GM12892 (cell line): Measurements from ENCODE around the gene CDC42BPB.

Experiments used
- POLR2A ChIP-seq: IDR thresholded peaks from 2 replicates; pipeline ENCODE4 v1.6.1; 2011; ENCODE audit warnings: low read depth, low read length, control low read depth
- POLR2AphosphoS5 ChIP-seq: IDR thresholded peaks from 2 replicates; pipeline ENCODE4 v1.6.1; 2011; ENCODE audit warnings: low read depth, low read length, control low read depth

DNA sequence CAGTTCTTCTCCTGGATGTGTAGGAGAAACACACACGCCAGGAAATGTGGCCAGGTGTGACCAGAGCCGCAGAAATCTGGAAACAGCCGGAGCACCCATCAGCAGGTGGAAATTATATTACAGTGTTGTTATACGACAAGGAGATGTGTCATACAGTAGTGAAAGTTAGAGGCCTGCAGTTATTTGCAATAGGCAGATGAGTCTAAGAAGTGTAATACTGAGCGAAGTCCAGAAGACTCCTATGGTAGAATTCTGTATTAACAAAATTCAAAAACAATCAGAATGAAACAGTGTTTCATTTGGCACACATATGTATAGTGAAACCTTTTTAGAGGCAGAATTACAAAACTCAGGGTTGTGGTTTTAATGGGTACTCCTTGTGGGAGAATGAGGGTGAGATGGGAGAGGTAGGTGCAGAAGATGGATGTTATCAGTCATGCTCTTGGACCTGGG lies 174.2 kb downstream of the CDC42BPB start:
- TF ChIP-seq POLR2AphosphoS5 (no peak), POLR2A (no peak; the same call in 1 of the 2 replicates)
